ENCODE measurements around the gene BSN.

DNA sequence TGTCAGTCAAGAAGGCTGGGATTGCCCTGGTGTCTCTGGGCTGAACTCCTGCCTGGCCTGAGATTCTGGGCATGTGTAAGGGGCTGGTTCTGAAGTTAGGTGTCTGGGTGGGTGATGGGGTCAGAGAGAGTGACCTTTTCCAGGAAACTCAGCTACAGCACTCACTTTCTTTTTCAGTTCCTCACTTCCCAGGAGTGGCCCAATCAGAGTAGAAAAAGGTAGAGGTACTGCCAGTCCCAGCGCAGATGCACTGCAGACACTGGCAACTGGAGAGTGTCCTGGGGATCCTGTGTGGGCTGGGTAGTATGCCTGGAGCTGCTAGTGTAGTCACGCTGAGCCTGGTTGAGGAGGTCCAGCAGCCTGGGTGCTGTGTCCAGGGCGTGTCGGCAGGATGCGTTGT is 73.4 kb downstream of the BSN start:
- TF ChIP-seq POLR2A (IDR thresholded peaks at IDR 0.05) = no peak
- TF ChIP-seq POLR2AphosphoS5 (IDR thresholded peaks at IDR 0.05) = no peak
- TF ChIP-seq, protein P1, sequence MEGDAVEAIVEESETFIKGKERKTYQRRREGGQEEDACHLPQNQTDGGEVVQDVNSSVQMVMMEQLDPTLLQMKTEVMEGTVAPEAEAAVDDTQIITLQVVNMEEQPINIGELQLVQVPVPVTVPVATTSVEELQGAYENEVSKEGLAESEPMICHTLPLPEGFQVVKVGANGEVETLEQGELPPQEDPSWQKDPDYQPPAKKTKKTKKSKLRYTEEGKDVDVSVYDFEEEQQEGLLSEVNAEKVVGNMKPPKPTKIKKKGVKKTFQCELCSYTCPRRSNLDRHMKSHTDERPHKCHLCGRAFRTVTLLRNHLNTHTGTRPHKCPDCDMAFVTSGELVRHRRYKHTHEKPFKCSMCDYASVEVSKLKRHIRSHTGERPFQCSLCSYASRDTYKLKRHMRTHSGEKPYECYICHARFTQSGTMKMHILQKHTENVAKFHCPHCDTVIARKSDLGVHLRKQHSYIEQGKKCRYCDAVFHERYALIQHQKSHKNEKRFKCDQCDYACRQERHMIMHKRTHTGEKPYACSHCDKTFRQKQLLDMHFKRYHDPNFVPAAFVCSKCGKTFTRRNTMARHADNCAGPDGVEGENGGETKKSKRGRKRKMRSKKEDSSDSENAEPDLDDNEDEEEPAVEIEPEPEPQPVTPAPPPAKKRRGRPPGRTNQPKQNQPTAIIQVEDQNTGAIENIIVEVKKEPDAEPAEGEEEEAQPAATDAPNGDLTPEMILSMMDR (IDR thresholded peaks at IDR 0.05) = no peak
